Cardiac muscle cell (in vitro differentiated cells and primary cell): ENCODE measurements around the gene ST8SIA3. TPM values are rescaled to one million over a fixed set of nuclear protein-coding genes. Genes with fewer than 3 reads are reported as not detected.

Experiments
- DNase-seq, 2 donors: peaks; one replicate each; pipeline versions ENCODE4 v3.0.0 to v3.0.0-alpha.2; 2010 to 2017; ENCODE audit warnings: low read depth in 1 of 2, low spot score in 1 of 2
- H3K27ac ChIP-seq: fragments of 200-600 bp; sonication (generic); 2 replicates; pipeline ENCODE4 v1.5.1; 2016
- H3K27me3 ChIP-seq: fragments of 200-600 bp; sonication (generic); 2 replicates; pipeline ENCODE4 v1.6.0; 2016; ENCODE audit warnings: control low read depth
- H3K36me3 ChIP-seq: fragments of 200-600 bp; sonication (generic); 2 replicates; pipeline ENCODE4 v1.5.1; 2016; ENCODE audit warnings: control low read depth
- H3K4me1 ChIP-seq: fragments of 200-600 bp; sonication (generic); 2 replicates; pipeline ENCODE4 v1.8.1; 2017; ENCODE audit warnings: low read depth, mild to moderate bottlenecking, mixed run types
- H3K4me3 ChIP-seq: fragments of 200-600 bp; sonication (generic); 2 replicates; pipeline ENCODE4 v1.5.1; 2016; ENCODE audit warnings: mild to moderate bottlenecking
- H3K9me3 ChIP-seq: fragments of 200-600 bp; sonication (generic); 2 replicates; pipeline ENCODE4 v1.5.1; 2017; ENCODE audit warnings: low read depth, mild to moderate bottlenecking, control low read depth
- CTCF ChIP-seq: IDR thresholded peaks from 2 replicates; pipeline ENCODE4 v1.5.1; 2012; ENCODE audit warnings: low read depth, mild to moderate bottlenecking, low read length
- polyA plus RNA-seq: library from polyadenylated mRNA; unstranded; fragments of >200 nt; fragmentation: Nextera tagmentation; extraction: Ambion mirVana; gene quantifications from 2 replicates; pipeline ENCODE4 v1.2.1, GENCODE V29; 2016
- total RNA-seq: library from RNA; depleted of rRNA; stranded (reverse); fragments of >200 nt; gene quantifications from 2 replicates; pipeline ENCODE4 v1.2.3, GENCODE V29; 2016

ST8SIA3 gene
- total and polyA plus RNA-seq, 2 experiments from 2014 or later: not detected

GRCh38 chr18:57353137-57353939 is 981 bp downstream of the ST8SIA3 start:
- DNase-seq: peak in 1 of 2 donors; percentile 73
- TF ChIP-seq CTCF: no peak

GRCh38 chr18:57353940-57354461 is 1.6 kb downstream of the ST8SIA3 start:
- peaks cover 54% of the 10 kb centered on the region for H3K27me3 ChIP-seq
- no peaks in the 10 kb centered on the region for H3K4me1 ChIP-seq
- no peaks in the 10 kb centered on the region for H3K9me3 ChIP-seq
- H3K36me3 ChIP-seq: no peaks in the 10 kb centered on the region
- TF ChIP-seq CTCF: no peak
- H3K4me3 ChIP-seq: peak overlapping the region; percentile 42
- peak; percentile 56 to 90 for DNase-seq
- no peak overlapping the region for H3K27ac ChIP-seq

More at GRCh38 chr18:57353137-57353939, 981 bp downstream of the ST8SIA3 start:
- H3K27ac ChIP-seq: no peak overlapping the region
- H3K36me3 ChIP-seq: no peaks in the 10 kb centered on the region
- peaks cover 55% of the 10 kb centered on the region for H3K27me3 ChIP-seq
- H3K4me1 ChIP-seq: no peaks in the 10 kb centered on the region
- peak overlapping the region; percentile 42 for H3K4me3 ChIP-seq
- H3K9me3 ChIP-seq: no peaks in the 10 kb centered on the region

- Histone ChIP-seq H3K27me3 (peaks cover 16% of the 10 kb centered on the region), H3K36me3 (no peaks in the 10 kb centered on the region), H3K9me3 (no peaks in the 10 kb centered on the region), H3K27ac (no peak overlapping the region), H3K4me1 (no peaks in the 10 kb centered on the region), H3K4me3 (no peak overlapping the region)
- DNase-seq: no peak
- no peak for TF ChIP-seq CTCF
Measured at GRCh38 chr18:57359433-57359832, 7.1 kb downstream of the ST8SIA3 start.

GRCh38 chr18:57362714-57363113 is 10.4 kb downstream of the ST8SIA3 start:
- no peaks in the 10 kb centered on the region for H3K9me3 ChIP-seq
- no peak overlapping the region for H3K4me3 ChIP-seq
- no peak for DNase-seq
- H3K36me3 ChIP-seq: no peaks in the 10 kb centered on the region
- H3K4me1 ChIP-seq: no peaks in the 10 kb centered on the region
- no peaks in the 10 kb centered on the region for H3K27me3 ChIP-seq
- TF ChIP-seq CTCF: no peak
- no peak overlapping the region for H3K27ac ChIP-seq

GRCh38 chr18:57364460-57364859 is 12.1 kb downstream of the ST8SIA3 start:
- no peak overlapping the region for H3K4me3 ChIP-seq
- DNase-seq: no peak
- H3K9me3 ChIP-seq: no peaks in the 10 kb centered on the region
- no peaks in the 10 kb centered on the region for H3K36me3 ChIP-seq
- H3K27me3 ChIP-seq: no peaks in the 10 kb centered on the region
- H3K27ac ChIP-seq: no peak overlapping the region
- H3K4me1 ChIP-seq: no peaks in the 10 kb centered on the region
- TF ChIP-seq CTCF: no peak
